NCI-H2171 treated with DMSO at 0.1 percent for 48 hours (cell line): ENCODE results near the gene CSH2.
"Not testable (repeated sequence)": the region's sequence is repeated elsewhere in the genome, so short reads cannot be mapped to it uniquely, and the experiment has no call there.

Source experiments
- DNase-seq: peaks from one replicate; lab custom pipeline; 2025; lab: John Stamatoyannopoulos, UW

The CSH2 gene

GRCh38 chr17:63896524-63897354 lies 23.3 kb upstream of the CSH2 start, which contains the start of gene CSH1:
CSH1 (minus strand) TSS chr17:63896574; CDS start chr17:63896511, 63 bp downstream.
- DNase-seq, result not testable (repeated sequence)

DNA sequence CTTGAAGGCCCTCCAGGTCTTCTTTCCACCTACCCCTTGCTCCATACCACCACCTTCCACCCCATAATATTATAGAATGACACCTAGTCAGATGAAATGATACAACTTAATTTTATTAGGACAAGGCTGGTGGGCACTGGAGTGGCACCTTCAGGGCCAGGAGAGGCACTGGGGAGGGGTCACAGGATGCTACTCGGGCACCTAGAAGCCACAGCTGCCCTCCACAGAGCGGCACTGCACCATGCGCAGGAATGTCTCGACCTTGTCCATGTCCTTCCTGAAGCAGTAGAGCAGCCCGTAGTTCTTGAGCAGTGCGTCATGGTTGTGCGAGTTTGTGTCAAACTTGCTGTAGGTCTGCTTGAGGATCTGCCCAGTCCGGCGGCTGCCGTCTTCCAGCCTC lies 21.3 kb upstream of the CSH2 start:
- not testable (repeated sequence) for DNase-seq

GRCh38 chr17:63894021-63894420 lies 20.5 kb upstream of the CSH2 start:
- DNase-seq, result not testable (repeated sequence)

- DNase-seq, result not testable (repeated sequence)
These were observed 19.0 kb upstream of the CSH2 start for GRCh38 chr17:63892316-63893037.

DNA sequence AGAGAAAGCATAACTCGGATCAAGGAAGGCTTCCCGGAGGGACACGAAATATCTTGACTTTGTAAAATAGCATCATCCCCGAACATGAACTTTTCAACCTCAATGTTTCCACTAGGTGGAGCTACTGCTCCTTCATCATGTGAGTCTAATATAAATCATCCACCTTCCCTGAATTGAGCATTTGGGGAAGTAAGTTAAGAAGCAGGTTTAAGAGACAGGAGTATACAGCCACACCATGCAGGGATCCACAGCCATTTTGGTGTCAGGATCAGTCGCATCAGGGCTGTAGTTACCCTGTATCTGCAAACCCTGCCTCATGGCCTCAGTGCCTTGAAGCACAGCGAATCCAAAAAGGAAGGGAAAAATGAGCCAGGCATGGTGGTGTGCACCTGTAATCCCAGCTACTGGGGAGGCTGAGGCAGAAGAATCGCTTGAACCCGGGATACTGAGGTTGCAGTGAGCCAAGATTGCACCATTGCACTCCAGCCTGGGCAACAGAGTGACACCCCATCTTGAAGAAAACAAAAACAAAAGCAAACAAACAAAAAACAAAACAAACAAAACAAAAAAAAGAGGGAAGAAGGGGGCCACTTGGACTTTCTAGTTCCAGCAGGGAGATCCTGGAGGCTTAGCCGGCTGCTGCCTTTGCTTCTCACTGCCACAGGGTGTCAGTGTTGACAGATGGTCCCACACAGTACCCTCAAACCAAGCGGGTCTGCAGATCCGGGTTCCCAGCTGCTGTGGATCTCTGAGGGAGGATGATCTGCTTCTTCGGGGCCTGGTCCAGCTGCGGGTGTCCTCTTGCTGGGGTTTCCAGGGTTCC lies 15.8 kb upstream of the CSH2 start:
- DNase-seq, result peak; percentile 56

DNA sequence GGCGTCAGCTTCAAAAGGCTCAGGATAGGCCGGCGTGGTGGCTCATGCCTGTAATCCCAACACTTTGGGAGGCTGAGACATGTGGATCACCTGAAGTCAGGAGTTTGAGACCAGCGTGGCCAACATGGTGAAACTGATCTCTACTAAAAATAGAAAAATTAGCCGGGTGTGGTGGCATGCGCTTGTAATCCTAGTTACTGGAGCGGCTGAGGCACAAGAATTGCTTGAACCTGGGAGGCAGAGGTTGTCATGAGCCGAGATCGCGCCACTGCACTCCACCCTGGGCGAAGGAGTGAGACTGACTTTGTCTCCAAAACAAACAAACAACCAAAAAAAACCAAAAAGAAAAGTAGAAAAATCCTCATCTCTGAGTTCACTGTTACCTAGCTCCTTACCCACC lies 11.6 kb upstream of the CSH2 start:
- not testable (repeated sequence) for DNase-seq

GRCh38 chr17:63882626-63883126 lies 9.2 kb upstream of the CSH2 start:
- DNase-seq, result not testable (repeated sequence)

- DNase-seq, result peak; percentile 46
These were observed 8.6 kb upstream of the CSH2 start, which contains the start of gene GH2 for GRCh38 chr17:63881935-63882601. GH2 (minus strand) TSS chr17:63881944; CDS start chr17:63881801, 143 bp downstream.

- not testable (repeated sequence) for DNase-seq
These were observed 7.9 kb upstream of the CSH2 start for GRCh38 chr17:63881337-63881736.

DNA sequence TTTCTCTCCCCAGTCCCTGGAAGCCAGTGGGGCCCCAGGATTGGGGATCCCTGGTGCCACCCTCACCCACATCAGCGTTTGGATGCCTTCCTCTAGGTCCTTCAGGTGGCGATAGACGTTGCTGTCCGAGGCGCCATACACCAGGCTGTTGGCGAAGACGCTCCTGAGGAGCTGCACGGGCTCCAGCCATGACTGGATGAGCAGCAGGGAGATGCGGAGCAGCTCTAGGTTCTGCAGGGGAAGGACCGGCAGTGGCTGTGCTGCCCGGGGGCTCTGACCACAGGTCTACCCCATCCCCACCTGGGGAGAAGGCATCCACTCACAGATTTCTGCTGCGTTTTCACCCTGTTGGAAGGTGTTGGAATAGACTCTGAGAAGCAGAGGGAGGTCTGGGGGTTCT lies 7.2 kb upstream of the CSH2 start:
- no peak for DNase-seq

GRCh38 chr17:63878413-63878812 lies 4.9 kb upstream of the CSH2 start:
- DNase-seq, result not testable (repeated sequence)

GRCh38 chr17:63874693-63875092 lies 1.2 kb upstream of the CSH2 start:
- not testable (repeated sequence) for DNase-seq

DNA sequence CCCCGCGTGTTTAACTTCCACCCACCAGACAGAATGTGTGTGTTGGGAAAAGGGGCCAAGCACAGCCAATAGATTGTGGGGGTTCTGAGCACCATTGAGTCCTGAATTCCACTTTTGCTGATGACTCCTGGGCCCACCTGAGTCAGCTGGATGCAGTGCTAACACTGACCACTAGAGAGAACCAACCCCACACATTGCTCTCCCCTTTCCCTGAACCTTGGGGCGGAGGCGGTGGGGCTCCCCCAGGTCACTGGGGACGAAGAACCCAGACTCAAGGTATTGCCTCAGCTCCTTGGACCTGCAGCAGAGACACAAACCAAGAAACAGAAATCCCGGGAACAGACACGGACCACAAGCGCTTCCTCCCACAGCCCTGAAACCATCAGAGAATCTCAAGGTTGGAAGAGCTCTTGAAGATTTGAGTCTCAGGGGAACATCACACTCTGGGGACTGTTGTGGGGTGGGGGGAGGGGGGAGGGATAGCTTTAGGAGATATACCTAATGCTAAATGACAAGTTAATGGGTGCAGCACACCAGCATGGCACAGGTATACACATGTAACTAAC lies 667 bp upstream of the CSH2 start:
- not testable (repeated sequence) for DNase-seq

DNA sequence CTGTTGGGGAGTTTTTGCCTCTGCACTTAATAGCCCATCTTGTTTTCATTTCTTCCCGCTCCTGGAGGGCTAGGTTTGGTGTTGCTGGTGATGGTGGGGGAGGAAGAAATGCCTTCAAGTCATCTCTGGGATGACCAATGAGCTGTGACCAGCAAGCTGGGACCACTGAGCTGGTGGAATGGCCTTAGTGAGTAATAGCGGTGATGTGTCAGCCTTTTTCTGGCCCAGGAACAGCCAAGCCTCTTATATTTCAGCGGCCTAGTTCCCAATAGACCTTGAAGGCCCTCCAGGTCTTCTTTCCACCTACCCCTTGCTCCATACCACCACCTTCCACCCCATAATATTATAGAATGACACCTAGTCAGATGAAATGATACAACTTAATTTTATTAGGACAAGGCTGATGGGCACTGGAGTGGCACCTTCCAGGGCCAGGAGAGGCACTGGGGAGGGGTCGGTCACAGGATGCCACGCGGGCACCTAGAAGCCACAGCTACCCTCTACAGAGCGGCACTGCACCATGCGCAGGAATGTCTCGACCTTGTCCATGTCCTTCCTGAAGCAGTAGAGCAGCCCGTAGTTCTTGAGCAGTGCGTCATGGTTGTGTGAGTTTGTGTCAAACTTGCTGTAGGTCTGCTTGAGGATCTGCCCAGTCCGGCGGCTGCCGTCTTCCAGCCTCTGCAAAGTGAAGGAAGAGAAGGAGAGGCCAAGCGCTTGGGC lies 1.7 kb downstream of the CSH2 start:
- not testable (repeated sequence) for DNase-seq

GRCh38 chr17:63870292-63870665 lies 3.2 kb downstream of the CSH2 start:
- not testable (repeated sequence) for DNase-seq

DNA sequence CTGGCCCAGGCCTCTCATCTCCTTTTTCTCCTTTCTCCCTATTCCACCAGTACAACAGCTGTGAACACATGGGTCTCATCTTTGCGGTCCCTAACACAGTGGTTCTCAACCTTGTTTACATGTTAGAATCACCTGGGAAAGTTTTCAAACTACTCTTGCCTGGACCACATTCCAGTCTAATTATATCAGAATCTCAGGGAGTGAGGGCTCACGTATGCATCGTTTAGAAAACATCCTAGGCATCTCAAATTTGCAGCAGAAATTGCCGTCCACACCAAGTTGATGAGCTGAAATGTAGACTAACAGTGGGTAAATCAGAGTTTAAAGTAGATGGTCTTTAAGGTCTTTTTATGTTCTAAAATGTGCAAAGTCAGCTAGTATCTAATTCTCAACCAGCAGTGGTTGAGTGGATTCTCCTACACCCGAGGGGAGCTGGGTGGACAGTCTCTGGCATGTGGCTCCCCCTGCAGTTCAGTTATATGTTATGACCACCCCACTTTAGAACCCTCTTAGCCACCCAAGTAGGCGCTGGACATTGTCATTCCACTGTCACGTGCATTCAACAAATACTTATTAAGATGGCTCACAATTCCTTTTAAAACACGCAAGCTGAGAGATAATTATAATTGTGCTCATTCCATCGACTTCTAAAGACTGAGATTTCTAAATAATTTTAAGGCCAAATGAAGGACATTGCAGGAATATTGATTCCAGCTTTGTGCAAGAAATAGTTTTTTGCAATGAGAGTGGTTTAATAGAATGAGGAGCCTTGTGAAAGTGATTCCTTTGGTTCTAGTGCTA lies 3.8 kb downstream of the CSH2 start:
- not testable (repeated sequence) for DNase-seq

GRCh38 chr17:63866625-63867024 lies 6.9 kb downstream of the CSH2 start:
- DNase-seq, result not testable (repeated sequence)

DNA sequence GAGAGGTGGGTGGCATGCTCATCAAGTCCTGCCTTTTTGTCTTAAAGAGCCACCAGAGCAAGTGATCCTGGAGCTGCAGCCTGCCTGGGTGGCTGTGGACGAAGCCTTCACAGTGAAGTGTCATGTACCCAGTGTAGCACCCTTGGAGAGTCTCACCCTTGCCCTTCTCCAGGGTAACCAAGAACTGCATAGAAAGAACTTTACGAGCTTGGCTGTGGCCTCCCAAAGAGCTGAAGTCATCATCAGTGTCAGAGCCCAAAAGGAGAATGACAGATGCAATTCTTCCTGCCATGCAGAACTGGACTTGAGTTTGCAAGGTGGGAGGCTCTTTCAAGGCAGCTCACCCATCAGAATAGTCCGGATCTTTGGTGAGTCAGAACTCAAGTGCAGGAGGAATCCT lies 14.2 kb downstream of the CSH2 start:
- DNase-seq, result no peak

GRCh38 chr17:63856425-63856824 lies 17.1 kb downstream of the CSH2 start:
- DNase-seq, result not testable (repeated sequence)
